Tibial nerve (tissue), 3 donors: ENCODE data around the gene BACE1.
"Not testable (repeated sequence)": the region's sequence is repeated elsewhere in the genome, so short reads cannot be mapped to it uniquely, and the experiment has no call there.

ENCODE experiments used
- CTCF ChIP-seq, 5 experiments: fragments of 200-600 bp in 3 of 5; fragments of 450-650 bp in 2 of 5; sonication (generic) in 3 of 5; IDR thresholded peaks; one replicate each; pipeline ENCODE4 v1.5.1; 2016 to 2019; ENCODE audit warnings: antibody characterized with exemption in 5 of 5, mild to moderate bottlenecking in 3 of 5, moderate library complexity in 2 of 5
- POLR2A ChIP-seq, 2 donors: fragments of 450-650 bp; IDR thresholded peaks; one replicate each; pipeline ENCODE4 v1.6.1; 2017; ENCODE audit warnings: antibody characterized with exemption in 2 of 2, mild to moderate bottlenecking in 2 of 2, moderate library complexity in 2 of 2

DNA sequence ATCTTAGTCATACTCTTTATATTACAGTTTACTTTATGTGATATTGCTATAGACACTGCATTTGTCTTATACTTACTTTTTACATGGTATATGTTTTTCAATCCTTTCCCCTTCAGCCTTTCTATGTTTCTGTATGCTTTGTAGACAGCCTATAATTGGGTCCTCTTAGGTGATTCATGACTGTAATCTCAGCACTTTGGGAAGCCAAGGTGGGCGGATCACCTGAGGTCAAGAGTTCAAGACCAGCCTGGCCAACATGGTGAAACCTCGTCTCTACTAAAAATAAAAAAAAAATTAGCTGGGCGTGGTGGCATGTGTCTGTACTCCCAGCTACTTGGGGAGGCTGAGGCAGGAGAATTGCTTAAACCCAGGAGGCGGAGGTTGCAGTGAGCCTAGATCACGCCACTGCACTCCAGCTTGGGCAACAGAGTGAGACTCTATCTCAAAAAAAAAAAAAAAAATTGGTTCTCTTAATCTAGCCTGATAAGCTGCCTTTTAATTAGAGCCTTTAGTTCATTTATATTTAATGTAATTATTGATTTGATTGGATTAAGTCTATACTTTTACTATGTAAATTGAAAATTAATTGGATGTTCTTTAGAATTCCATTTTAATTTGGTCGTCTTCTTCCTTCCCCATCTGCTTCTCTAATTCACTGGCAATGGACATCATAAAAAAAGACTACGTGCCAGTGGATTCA lies 51.3 kb downstream of the BACE1 start:
- not testable (repeated sequence) for TF ChIP-seq CTCF, POLR2A (IDR thresholded peaks at IDR 0.05)
